Glomerular endothelial cell (primary cell): ENCODE results near the gene COL4A1. TPM values are rescaled to one million over a fixed set of nuclear protein-coding genes. Genes with fewer than 3 reads are reported as not detected.
"Not testable (repeated sequence)": the region's sequence is repeated elsewhere in the genome, so short reads cannot be mapped to it uniquely, and the experiment has no call there.

ENCODE experiments used
- DNase-seq: peaks from one replicate; pipeline ENCODE4 v3.0.0-alpha.2; 2011; ENCODE audit warnings: low read depth, low spot score; ENCODE audit errors: extremely low read depth
- total RNA-seq: library from RNA; depleted of rRNA; stranded (reverse); fragments of >200 nt; gene quantifications from 2 replicates; pipeline ENCODE4 v1.2.3, GENCODE V29; 2015

Gene COL4A1
- total RNA-seq, 1 donor from 2014 or later: 4,558 TPM

DNA sequence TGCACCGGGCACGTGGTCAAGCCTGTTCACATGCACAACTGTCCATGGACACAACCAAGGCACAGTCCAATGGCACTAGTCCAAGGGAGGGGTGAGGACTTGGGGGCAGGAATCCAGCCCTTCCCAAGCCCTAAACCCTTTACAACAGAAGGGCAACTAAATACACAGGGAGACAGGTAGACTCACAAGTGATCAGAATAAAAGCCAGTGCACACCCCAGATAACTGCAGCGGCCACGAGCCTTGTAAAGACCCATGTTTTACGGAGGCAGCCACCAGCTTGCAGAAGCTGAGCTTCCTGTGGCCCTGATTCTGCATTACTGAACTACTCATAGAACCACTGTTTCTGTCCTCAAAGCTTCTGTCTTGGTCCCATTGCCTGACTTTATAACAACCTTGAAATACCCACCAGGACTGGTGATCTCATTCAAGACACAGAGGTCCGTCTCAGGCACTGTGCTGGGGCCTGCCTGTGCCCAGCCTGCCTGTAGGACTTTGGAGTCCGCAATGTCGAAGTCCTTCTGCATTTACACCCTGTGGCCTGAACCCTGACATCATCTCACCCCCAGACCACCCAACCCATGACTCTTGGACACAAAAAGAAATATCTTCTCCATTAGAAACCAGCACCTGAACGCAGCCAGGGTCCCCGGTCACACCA is 181.2 kb downstream of the COL4A1 start:
- DNase-seq: no peak

DNA sequence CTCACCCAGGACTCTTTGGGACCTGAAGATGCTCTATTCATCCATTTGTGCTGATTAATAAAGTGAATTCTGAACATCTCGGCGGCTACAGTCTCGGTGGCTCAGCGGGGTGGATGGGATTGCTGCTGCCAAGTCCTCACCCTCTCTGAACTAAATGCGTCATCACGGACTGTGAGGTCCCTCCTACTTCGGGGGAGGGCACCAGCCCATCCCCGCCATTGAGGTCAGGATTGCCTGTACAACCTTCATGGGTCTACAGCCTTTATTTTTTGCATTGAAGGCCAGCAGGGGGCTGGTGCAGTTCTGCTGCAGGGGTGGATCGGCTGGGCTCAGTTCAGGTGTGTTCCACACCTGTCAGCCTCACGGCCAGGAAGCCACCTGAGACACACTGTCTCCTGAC is 181.8 kb downstream of the COL4A1 start:
- DNase-seq: no peak

DNA sequence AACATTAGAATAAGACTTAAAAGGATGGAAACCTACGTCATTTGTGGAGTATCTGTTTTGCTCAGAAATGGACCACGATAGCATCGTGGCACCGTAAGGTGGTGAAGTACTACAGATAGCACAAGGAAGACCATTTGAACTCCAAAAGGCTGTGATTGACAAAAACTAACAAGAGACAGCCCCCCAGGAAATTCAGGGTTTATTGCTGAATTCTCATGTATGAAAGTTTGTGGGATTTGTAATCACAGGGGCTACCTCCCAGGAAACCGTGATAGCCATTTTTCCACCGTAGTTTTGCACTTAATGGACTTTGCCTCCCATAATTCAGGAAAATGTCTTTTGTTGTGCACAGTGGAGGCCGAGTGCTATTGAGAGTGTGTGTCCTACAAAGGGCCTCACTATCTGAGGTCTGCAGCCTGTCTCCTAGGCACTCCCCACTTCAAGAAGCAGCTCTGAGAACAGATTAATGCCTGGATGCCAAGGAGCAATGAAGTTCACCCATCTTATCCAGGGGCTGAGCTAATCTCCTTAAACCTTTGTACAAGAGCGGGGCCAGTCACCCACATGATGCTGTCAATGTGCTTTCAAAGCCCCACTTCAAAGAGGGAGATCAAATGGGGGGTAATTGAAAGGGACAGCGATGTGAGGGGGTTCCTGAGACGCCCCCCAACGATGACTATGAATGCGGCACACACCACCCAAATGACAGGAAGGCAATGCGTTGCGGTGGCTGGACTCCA is 182.6 kb downstream of the COL4A1 start:
- no peak for DNase-seq

DNA sequence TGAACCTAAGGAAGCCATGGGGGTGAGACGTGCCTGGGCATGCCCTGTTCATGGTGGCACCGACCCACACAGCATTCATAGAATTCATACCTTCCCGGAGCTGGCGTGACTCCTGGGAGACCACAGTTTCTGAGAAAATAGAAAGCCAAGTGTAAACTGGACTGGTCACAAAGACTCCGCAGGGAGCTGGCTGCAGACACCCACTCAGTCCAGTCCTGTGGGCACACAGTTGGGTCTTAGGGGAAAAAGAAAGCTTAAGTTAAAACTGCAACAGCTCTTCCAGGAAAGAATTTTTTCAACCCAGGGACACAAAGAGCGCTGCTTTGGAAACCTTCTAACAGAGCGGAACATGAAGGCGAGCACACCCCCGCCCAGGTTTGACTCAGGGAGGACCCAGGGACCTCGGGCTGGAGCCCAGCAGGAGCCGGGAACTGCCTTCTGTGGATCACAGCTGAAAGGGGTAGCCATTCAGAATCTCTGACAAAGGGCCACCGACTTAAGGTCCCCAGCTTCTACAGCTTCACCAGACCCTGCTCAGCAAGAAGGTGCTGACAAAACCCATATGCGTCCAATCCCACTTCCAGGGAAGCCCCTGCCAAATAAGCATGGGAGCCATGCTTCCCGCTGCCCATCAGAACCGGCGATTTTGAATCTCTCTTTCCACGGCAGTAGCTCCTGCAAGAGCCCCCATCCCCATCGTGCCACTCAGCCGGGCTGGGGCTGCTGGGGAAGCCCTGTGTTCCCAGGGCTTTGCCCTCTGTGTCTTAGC is 183.7 kb downstream of the COL4A1 start:
- no peak for DNase-seq

DNA sequence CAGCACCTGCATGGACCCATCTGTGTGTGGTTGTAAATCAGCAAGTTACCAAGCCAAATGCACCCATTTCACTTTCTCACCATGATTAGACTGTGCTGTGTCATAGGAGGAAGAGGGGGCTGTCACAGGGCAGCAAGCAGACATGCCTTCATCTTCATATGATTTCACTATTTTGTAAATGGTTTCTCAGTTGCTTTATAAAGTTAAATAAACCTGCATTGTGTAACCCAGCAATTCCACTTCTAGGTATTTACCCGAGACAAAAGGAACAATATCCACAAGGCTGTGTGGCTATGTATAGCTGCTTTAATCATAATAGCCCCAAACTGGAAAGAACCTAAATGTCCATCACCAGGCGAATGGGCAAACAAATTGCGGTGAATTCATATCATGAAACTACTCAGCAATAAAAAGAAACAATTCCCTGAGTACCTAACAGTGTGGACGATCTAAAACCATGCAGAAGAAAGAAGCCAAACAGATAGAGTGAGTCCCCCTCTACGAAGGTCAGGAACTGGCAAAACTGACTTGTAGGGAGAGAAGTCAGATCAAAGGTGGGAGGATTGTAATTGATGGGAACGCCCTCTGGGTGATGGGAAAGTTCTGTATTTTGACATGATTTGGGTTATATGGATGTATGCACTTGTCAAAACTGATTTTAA is 185.4 kb downstream of the COL4A1 start:
- no peak for DNase-seq

DNA sequence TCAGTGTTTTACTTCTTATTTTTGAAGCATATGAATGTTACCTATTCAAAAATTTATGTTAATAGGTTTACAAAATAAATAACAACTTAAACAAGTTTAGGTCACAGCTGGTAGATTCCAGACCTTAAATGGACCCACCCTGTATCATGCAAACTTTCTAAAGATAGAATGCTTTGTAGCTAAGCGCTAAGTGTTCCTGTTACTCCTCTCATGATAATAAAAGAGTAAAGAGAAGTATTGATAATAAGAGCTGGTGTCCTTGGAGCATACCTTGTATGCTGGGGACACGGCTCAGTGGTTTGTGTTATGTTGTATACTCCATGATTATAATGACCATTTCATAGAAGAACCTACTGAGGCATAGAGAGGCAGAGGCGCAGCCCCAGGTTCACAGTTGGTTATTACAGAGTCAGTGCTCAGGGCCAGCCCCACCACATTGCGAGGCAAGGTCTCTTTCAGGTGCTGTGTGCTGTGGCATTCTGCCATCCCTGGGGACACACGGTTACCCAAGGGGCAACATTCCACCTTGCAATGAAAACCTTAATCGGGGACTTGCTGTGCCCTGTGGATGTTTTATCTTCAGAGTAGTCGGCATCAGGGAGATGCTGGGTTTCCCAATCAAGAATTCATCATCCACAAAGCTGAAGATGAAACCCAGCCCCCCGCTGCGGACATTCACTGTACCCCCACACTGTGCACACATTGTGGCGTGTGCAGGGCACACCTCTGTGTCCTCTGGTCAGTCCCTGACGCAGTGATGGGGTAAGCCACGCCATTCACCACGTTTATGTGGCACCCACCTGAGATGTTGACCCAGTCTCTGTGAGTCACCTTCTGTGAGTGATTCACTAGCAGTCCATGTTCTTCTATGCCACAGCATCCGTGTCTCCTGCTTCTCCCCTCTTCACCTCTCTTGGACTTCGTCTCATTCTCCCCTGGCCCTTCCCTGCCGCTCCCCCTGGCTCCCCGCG is 186.7 kb downstream of the COL4A1 start:
- DNase-seq: no peak

DNA sequence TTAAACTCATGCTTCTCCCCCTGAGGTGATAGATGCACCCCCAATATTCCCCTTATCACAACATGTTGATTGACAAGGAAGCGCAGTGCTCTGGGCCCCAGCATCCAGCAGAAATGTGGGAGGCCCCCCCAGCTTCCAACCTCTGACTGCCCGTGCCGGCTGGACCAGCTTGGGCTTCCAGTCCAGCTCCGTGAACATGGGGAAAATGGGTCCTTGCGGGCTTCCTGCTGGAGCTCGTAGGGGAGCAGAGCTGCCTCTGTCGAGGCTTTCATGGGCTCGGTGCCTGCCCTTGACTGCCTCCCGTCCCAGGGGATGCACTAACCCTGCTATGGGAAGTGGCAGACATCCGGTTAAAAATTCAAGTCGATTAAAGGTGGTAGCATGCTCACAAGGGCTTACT is 188.9 kb downstream of the COL4A1 start:
- no peak for DNase-seq

DNA sequence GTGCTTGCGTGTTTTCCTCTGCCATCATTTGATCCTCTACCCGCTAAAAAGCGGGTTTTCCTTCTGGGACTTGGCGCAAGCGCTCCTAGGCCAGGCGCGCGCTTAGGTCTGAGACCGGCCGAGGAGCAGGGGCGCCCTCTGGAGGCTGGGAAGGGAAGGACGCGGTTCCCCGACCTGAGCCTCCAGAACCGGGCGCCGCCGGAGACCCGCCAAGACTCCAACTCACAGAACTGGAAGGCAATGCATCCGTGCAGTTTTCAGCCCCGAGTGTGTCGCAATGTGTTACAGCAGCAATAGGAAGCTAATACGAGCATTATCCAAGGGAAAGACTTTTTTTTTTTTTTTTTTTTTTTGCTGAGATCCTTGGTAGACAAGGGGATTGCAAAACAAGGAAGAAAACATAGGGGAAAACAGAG is 190.9 kb downstream of the COL4A1 start:
- no peak for DNase-seq

DNA sequence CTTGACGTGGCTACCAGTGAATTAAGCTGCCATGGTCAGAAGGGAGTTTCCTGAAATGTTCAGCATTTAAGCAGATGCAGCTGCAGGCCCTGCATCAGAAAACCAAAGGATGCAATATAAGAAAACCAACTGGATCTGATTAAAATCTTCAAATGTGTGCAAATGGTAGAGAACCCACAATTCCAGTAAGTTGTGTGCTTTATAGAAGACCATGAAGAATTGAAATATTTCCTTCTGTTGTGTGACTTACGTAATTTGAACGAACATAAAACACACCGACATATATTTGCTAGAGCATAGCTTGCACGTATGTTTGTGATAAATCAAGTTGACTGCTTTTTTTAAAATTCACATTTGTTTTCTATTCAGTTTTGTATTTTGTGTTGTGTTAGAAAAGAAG is 191.4 kb downstream of the COL4A1 start:
- DNase-seq: no peak

DNA sequence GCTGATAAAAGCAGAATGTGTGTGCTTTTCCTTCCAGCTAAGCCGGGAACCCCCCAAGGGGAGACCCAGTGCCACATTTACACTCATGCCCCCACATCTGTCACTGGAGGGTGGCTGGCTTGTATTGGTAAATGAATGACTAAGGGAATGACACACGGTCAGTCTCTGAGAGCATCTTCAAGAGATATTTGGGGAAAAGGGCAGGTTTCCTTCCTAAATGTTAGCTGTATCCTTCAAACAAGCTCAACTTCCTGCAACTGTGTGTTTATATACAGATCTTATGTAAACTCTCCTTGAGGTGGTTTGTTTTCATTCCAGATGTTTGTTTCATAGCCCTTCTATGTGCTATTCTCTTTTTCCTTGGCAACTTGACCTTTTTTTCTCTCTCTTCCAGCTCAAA is 192.6 kb downstream of the COL4A1 start:
- no peak for DNase-seq

DNA sequence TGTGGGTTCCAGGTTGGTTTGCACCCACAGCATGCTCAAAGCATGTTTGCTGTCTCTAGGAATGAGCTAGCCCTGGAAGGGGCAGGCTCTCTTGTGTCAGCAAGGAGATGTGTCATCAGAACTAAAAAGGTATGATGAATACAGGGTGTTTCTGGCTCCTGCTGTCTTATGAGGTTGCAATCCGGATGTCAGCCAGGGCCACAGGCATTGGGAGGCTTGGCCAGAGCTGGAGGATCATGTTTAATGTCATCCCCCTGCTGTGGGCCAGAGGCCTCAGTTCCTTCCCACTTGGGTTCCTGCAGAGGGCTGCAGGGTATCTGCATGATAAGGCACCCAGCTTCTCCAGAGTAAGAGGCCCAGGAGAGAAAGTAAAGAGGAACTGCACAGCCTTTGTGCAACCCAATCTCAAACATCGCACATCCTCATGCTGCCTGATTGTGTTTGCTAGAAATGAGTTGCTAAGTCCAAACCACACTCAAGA is 193.6 kb downstream of the COL4A1 start:
- DNase-seq: no peak

DNA sequence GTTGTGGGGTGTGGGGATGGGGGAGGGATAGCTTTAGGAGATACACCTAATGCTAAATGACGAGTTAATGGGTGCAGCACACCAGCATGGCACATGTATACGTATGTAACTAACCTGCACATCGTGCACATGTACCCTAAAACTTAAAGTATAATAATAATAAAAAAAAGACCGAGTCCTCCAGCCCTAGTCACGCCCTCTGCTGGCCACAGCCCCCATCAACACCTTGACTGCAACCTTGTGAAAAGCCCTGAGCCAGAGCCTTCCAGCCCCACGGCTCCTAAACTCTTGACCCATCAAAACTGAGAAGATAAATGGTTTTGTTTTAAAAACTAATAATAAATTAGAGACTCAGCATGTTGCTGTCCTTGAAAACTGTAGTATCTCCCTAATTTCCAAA is 194.6 kb downstream of the COL4A1 start:
- not testable (repeated sequence) for DNase-seq

DNA sequence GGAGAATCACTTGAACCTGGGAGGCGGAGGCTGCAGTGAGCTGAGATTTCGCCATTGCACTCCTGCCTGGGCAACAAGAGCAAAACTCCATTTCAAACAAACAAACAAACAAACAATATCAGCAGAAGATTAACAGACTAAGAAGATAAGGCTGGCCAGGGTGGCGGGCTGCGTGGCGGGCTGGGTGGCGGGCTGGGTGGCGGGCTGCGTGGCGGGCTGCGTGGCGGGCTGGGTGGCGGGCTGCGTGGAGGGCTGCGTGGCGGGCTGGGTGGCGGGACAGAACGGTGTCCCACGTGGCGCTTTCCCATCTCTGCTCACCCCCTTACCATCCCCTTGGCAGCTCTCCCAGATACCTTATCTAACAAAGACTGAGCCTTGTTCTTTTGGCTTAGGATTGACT is 196.2 kb downstream of the COL4A1 start:
- no peak for DNase-seq

DNA sequence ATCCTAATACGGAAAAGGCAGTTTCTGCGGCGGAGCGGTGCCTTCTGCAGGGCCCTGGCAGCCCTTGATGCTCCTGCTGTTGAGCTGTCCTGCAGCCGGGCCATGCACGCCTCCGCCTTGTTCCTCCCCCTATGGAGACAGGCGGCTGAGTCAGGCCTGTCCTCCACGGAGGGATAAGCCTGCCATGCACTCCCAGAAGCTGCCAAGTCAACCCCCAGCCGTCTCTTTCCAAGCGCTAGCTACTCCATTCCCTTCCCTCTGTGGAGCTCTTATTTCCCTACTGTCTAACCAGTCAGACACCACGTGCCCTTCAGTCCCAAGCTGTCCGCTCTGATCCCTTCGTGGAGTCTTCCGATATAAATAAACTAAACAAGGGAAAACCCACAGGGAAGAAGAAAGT is 197.0 kb downstream of the COL4A1 start:
- DNase-seq: no peak

DNA sequence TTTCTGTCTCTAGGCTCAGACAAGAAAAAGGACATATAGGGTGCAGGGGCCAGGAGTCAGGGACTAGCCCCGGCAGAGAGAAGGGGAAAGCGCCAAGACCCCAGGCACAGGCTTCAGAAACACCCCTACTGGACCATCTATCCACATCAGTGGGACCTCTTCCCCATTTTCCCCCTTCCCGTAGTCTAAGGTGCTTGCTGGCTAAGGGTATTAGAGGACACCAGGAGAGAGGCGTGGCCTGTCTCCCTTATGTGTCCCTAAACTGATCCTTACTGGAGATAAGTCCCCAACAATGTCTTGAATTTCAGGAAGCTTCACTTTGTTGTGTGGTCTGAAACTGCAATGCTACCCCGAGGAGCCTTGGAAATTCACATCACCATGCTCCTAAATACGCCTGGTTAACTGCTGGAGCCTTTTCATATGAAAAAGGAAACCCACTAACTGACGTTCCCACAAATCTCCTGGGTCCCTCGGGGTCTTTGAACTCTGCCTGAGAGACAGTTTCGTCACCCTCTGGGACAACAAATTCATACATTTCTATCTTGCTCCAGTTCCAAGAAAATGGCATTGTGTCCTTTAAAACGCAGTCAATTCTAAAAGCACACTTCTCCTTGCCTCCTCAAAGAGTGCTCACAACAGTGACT is 197.7 kb downstream of the COL4A1 start:
- no peak for DNase-seq

DNA sequence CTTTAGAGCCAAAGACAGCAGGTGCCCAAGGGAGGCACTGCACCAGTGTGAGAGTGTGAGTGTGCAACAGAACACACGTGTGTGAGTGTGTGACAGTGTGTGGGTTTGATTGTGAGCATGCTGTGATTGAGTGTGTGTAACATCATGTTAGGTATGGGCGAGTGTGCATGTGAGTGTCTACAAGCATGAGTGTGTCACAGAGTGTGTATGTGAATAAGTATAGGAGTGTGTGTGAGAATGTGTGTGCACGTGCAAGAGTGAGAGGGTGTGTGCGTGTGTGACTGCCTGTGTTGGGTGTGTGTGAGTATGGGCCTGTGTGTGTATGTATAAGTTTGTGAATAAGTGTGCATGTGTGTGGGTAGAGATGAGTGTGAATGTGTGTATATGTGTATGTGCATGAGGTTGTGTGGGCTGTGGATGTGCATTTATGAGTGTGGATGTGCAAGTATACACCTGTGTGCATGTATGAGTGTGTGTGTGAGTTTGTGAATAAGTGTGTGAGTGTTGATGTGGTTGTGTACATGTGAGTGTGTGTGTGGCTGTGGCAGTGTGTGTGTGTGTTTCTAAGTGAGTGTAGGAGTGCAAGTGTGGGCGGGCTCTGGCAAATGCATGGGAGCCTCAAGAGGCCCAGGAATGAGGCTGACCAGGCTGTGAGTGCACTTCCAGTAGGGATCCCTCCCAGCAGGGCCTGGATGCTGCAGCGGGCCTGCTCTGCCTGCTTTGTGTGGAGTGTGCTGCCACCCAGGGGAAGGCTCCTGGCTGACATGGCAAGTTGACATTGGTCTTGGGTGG is 198.4 kb downstream of the COL4A1 start:
- DNase-seq: no peak

DNA sequence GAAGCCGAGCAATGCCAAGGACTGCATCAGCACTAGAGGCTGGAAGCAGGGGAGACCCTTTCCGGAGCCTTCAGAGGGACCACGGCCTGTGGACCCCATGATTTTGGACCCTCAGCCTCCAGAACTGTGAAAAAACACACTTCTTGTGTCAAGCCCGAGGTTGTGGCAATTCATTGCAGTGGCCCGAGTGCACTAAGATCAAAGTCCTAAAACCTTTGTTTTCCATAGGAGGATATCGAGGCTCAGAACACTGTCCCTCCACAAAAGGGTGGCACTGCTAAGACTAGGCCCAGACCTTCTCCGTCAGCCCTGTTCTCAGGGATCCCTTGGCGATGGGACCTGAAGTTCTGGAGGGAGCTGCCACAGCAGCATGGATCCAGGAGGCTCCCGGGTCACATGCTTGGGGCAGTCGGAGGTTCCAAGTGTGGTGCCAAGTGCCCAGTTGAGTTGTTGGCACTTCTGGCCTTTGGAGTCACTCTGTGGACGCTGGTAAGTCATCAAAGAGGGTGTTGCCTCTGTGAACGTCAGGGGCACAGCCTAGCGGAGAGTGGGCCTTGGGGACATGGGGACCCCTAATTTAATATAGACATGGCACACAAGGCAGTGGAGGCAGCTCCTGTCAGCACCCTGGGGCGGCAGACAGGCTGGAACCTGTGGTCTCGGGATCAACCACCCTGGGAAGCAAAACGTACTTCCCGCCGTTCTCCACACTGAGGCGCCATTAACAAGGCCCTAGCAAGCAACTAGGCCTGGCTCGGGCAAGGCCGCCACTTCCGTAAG is 199.2 kb downstream of the COL4A1 start:
- no peak for DNase-seq

DNA sequence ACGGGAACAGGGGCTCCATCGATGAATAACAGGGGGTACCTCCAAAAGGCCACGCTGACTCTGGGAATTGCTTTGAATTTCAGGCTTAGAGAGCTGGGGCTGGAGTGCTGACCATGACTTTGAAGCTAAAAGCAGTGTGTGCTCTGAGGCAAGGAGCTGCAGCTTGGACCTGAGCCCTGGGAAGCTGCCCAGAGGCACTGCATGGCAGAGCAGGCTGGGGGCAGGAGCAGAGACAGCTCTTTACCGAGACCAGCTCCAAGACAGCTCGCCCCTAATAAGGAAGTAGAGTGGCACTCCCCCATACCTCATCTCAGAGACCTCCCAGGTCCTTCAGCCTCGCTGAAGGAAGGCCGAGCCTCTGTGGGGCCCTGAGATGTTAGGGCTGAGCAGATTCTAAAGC is 200.2 kb downstream of the COL4A1 start:
- no peak for DNase-seq
